K562 (cell line): ENCODE measurements around the gene GULP1. TPM values are rescaled to one million over a fixed set of nuclear protein-coding genes. Genes with fewer than 3 reads are reported as not detected.

Experiments used
- BHLHE40 ChIP-seq: IDR thresholded peaks from 2 replicates; pipeline ENCODE4 v1.6.1; 2011; ENCODE audit warnings: low read length, improper control_type of control experiment
- BMI1 ChIP-seq: fragments of 150-350 bp; IDR thresholded peaks from 2 replicates; pipeline ENCODE4 v1.6.1; 2014; ENCODE audit warnings: low read length
- CAMTA2 ChIP-seq: fragments of 250-450 bp; sonication (Bioruptor Pico); conservative IDR thresholded peaks from 2 replicates; pipeline ENCODE4 v1.5.1; 2022
- CTBP1 ChIP-seq: fragments of 450-650 bp; IDR thresholded peaks from 2 replicates; pipeline ENCODE4 v1.6.1; 2016; ENCODE audit warnings: borderline replicate concordance
- EHMT2 ChIP-seq: fragments of 450-650 bp; IDR thresholded peaks from 2 replicates; pipeline ENCODE4 v1.6.1; 2018; ENCODE audit warnings: antibody characterized with exemption
- ELF1 ChIP-seq: fragments of 200-800 bp; sonication (Bioruptor generic); IDR thresholded peaks from 2 replicates; pipeline ENCODE4 v1.6.1; 2016; ENCODE audit warnings: missing genetic modification characterization, missing compliant biosample characterization
- FOXA3 ChIP-seq, 2 experiments: fragments of 450-650 bp in 1 of 2; sonication (generic) in 1 of 2; formaldehyde crosslinking; IDR thresholded peaks in 1 of 2; conservative IDR thresholded peaks in 1 of 2; 2 replicates each; pipeline versions ENCODE4 v1.4.0 to v1.8.0; 2020 to 2022; ENCODE audit warnings: mild to moderate bottlenecking in 2 of 2, missing genetic modification reagents in 1 of 2
- GATAD2B ChIP-seq: fragments of 450-650 bp; IDR thresholded peaks from 2 replicates; pipeline ENCODE4 v1.6.1; 2017; ENCODE audit warnings: mild to moderate bottlenecking, borderline replicate concordance
- GTF2F1 ChIP-seq: IDR thresholded peaks from 2 replicates; pipeline ENCODE4 v1.6.1; 2011; ENCODE audit warnings: low read depth, low read length, improper control_type of control experiment
- HIVEP1 ChIP-seq: fragments of 250-450 bp; sonication (Bioruptor Pico); IDR thresholded peaks from 2 replicates; pipeline ENCODE4 v1.4.0; 2020; ENCODE audit warnings: mild to moderate bottlenecking
- HNRNPLL ChIP-seq: fragments of 200-400 bp; formaldehyde crosslinking; IDR thresholded peaks from 2 replicates; pipeline ENCODE4 v1.6.1; 2017; ENCODE audit warnings: low read length, low read depth, mild to moderate bottlenecking; ENCODE audit not compliant: poor library complexity, severe bottlenecking
- KDM2B ChIP-seq: fragments of 250-450 bp; sonication (Bioruptor Pico); IDR thresholded peaks from 2 replicates; pipeline ENCODE4 v1.8.0; 2021; ENCODE audit warnings: mild to moderate bottlenecking, moderate library complexity
- MLX ChIP-seq, 2 experiments: fragments of 450-650 bp in 1 of 2; sonication (generic) in 1 of 2; formaldehyde crosslinking; conservative IDR thresholded peaks; 2 replicates each; pipeline versions ENCODE4 v1.4.0 to v1.8.1; 2020 to 2022; ENCODE audit warnings: mild to moderate bottlenecking in 1 of 2, missing genetic modification reagents in 1 of 2
- MTA2 ChIP-seq: fragments of 450-650 bp; IDR thresholded peaks from 2 replicates; pipeline ENCODE4 v1.6.1; 2016; ENCODE audit warnings: low read depth
- MYNN ChIP-seq, 2 experiments: sonication (generic); formaldehyde crosslinking in 1 of 2; IDR thresholded peaks; 2 replicates each; pipeline versions ENCODE4 v1.5.0 to v1.6.1; 2016 to 2020; ENCODE audit warnings: antibody characterized with exemption in 1 of 2, missing genetic modification reagents in 1 of 2
- NCOA6 ChIP-seq: fragments of 450-650 bp; IDR thresholded peaks from 2 replicates; pipeline ENCODE4 v1.6.1; 2017; ENCODE audit warnings: mild to moderate bottlenecking
- NR0B1 ChIP-seq: fragments of 450-650 bp; IDR thresholded peaks from one replicate; pipeline ENCODE4 v1.6.1; 2018; ENCODE audit warnings: mild to moderate bottlenecking, moderate library complexity; ENCODE audit not compliant: partially characterized antibody
- PCBP2 ChIP-seq: fragments of 200-400 bp; formaldehyde crosslinking; IDR thresholded peaks from 2 replicates; pipeline ENCODE4 v1.6.1; 2018; ENCODE audit warnings: low read length, low read depth, mild to moderate bottlenecking, moderate library complexity; ENCODE audit not compliant: poor library complexity, severe bottlenecking
- PHF20 ChIP-seq: fragments of 450-650 bp; IDR thresholded peaks from 2 replicates; pipeline ENCODE4 v1.6.1; 2018; ENCODE audit not compliant: partially characterized antibody
- TCF15 ChIP-seq: fragments of 250-450 bp; sonication (Bioruptor Pico); IDR thresholded peaks from 2 replicates; pipeline ENCODE4 v1.8.0; 2022; ENCODE audit warnings: moderate library complexity, mild to moderate bottlenecking, inconsistent platforms
- TEAD1 ChIP-seq, 2 experiments: fragments of 450-650 bp in 1 of 2; sonication (generic) in 1 of 2; formaldehyde crosslinking; IDR thresholded peaks; 2 replicates each; pipeline versions ENCODE4 v1.4.0 to v1.8.0; 2020 to 2022; ENCODE audit warnings: mild to moderate bottlenecking in 2 of 2, missing genetic modification reagents in 1 of 2
- ZNF184 ChIP-seq: sonication (generic); formaldehyde crosslinking; IDR thresholded peaks from 2 replicates; pipeline ENCODE4 v1.5.0; 2020; ENCODE audit warnings: missing genetic modification reagents
- ZNF384 ChIP-seq: IDR thresholded peaks from 2 replicates; pipeline ENCODE4 v1.6.1; 2012; ENCODE audit warnings: low read depth, low read length, improper control_type of control experiment
- ZNF445 ChIP-seq: fragments of 250-450 bp; sonication (Bioruptor Pico); IDR thresholded peaks from 2 replicates; pipeline ENCODE4 v1.4.0; 2020; ENCODE audit warnings: low read depth, mild to moderate bottlenecking, moderate library complexity
- polyA plus RNA-seq, 8 experiments: library from polyadenylated mRNA; depleted of rRNA in 4 of 8; stranded (reverse) in 5 of 8; unstranded in 3 of 8; fragments of >200 nt; fragmentation: Nextera tagmentation in 2 of 8; fragmentation: Illumina TruSeq in 1 of 8; extraction: Ambion mirVana in 2 of 8; extraction: Trizol in 1 of 8; gene quantifications; 2 replicates each; pipeline versions ENCODE4 v1.2.1 to v1.2.3, GENCODE V29; 2011 to 2014; ENCODE audit warnings: inconsistent platforms in 1 of 8, missing spikeins in 1 of 8
- total RNA-seq, 7 experiments: library from RNA; depleted of rRNA in 6 of 7; stranded (reverse); fragments of >200 nt in 6 of 7; fragmentation: Illumina TruSeq in 2 of 7; extraction: Trizol in 2 of 7; gene quantifications; 2 replicates each; pipeline versions ENCODE4 v1.2.1 to v1.2.3, GENCODE V29; 2011 to 2021; ENCODE audit warnings: low replicate concordance in 1 of 7
- TF ChIP-seq, protein P1 (sequence below): fragments of 450-650 bp; IDR thresholded peaks from 2 replicates; pipeline ENCODE4 v1.6.1; 2016; ENCODE audit warnings: mild to moderate bottlenecking

The GULP1 gene
- total and polyA plus RNA-seq, 9 of the 15 experiments (the other 6 are each of a cell fraction or from before 2014, with no cell fraction given): 8.5 to 25.3 (median 19.5) TPM

- TF ChIP-seq, protein P1, sequence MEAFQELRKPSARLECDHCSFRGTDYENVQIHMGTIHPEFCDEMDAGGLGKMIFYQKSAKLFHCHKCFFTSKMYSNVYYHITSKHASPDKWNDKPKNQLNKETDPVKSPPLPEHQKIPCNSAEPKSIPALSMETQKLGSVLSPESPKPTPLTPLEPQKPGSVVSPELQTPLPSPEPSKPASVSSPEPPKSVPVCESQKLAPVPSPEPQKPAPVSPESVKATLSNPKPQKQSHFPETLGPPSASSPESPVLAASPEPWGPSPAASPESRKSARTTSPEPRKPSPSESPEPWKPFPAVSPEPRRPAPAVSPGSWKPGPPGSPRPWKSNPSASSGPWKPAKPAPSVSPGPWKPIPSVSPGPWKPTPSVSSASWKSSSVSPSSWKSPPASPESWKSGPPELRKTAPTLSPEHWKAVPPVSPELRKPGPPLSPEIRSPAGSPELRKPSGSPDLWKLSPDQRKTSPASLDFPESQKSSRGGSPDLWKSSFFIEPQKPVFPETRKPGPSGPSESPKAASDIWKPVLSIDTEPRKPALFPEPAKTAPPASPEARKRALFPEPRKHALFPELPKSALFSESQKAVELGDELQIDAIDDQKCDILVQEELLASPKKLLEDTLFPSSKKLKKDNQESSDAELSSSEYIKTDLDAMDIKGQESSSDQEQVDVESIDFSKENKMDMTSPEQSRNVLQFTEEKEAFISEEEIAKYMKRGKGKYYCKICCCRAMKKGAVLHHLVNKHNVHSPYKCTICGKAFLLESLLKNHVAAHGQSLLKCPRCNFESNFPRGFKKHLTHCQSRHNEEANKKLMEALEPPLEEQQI: no peak
- TF ChIP-seq EHMT2 (no peak), HNRNPLL (peak; percentile 55), ZNF445 (CRISPR knock-in tag) (no peak), FOXA3 (CRISPR knock-in tag; conservative IDR thresholded peaks at IDR 0.05 in 1 of 2, IDR thresholded peaks at IDR 0.05 in 1 of 2) (no peak), GATAD2B (peak; percentile 92; the same call in 1 of the 2 replicates), ZNF384 (no peak), TEAD1 (CRISPR knock-in tag; IDR thresholded peaks at IDR 0.05) (no peak), CTBP1 (peak; percentile 49; the same call in 1 of the 2 replicates), ZNF184 (CRISPR knock-in tag) (no peak), BMI1 (no peak), NR0B1 (no peak), MTA2 (peak; percentile 51; the same call in 1 of the 2 replicates), NCOA6 (no peak), MYNN (IDR thresholded peaks at IDR 0.05) (0 out of 2 replicates have a peak, but pooled peaks have one; percentile 55), MYNN (CRISPR knock-in tag; IDR thresholded peaks at IDR 0.05) (no peak), HIVEP1 (CRISPR knock-in tag) (0 out of 2 replicates have a peak, but pooled peaks have one; percentile 17), PHF20 (no peak), TCF15 (CRISPR knock-in tag) (no peak), PCBP2 (no peak), KDM2B (CRISPR knock-in tag) (no peak), BHLHE40 (peak; percentile 36; the same call in 1 of the 2 replicates), ELF1 (tag) (no peak), CAMTA2 (CRISPR knock-in tag) (no peak), MLX (CRISPR knock-in tag; conservative IDR thresholded peaks at IDR 0.05) (no peak), GTF2F1 (no peak)
Observed at GRCh38 chr2:188291617-188292347, at the start of gene GULP1 (continued).
